ENCODE results near the gene CCNG2. TPM values are rescaled to one million over a fixed set of nuclear protein-coding genes. Genes with fewer than 3 reads are reported as not detected.

The CCNG2 gene
- total RNA-seq, 4 donors from 2014 or later, result 21.3 to 67.0 (median 28.7) TPM

- H3K4me3 ChIP-seq, result no peak overlapping the region
- TF ChIP-seq CTCF (IDR thresholded peaks at IDR 0.05), result no peak
- no peak for TF ChIP-seq POLR2A (IDR thresholded peaks at IDR 0.05)
- H3K36me3 ChIP-seq, result no peaks in the 10 kb centered on the region
- DNase-seq, result no peak
- intact Hi-C loops (cut with DNase I; ENCODE audit: low total_unique reads), result no loop called here
- H3K27ac ChIP-seq, result peak overlapping the region; percentile 63 to 64
- H3K9me3 ChIP-seq, result no peaks in the 10 kb centered on the region
- peaks cover 0 to 7% of the 10 kb centered on the region in 2 donors for H3K4me1 ChIP-seq
- no peaks in the 10 kb centered on the region for H3K27me3 ChIP-seq
These were observed 9.8 kb upstream of the CCNG2 start for GRCh38 chr4:77147079-77147782.

- intact Hi-C loops (cut with DNase I; ENCODE audit: low total_unique reads), result no loop called here
- H3K4me3 ChIP-seq, result no peak overlapping the region
- H3K36me3 ChIP-seq, result no peaks in the 10 kb centered on the region
- no peaks in the 10 kb centered on the region for H3K27me3 ChIP-seq
- H3K9me3 ChIP-seq, result no peaks in the 10 kb centered on the region
- no peak for DNase-seq
- H3K27ac ChIP-seq, result peak overlapping the region in 1 of 2 donors; percentile 64
- TF ChIP-seq CTCF (IDR thresholded peaks at IDR 0.05), result no peak
- no peak for TF ChIP-seq POLR2A (IDR thresholded peaks at IDR 0.05)
- H3K4me1 ChIP-seq, result peaks cover 0 to 7% of the 10 kb centered on the region in 2 donors
These were observed 8.9 kb upstream of the CCNG2 start for GRCh38 chr4:77148078-77148477.

DNA sequence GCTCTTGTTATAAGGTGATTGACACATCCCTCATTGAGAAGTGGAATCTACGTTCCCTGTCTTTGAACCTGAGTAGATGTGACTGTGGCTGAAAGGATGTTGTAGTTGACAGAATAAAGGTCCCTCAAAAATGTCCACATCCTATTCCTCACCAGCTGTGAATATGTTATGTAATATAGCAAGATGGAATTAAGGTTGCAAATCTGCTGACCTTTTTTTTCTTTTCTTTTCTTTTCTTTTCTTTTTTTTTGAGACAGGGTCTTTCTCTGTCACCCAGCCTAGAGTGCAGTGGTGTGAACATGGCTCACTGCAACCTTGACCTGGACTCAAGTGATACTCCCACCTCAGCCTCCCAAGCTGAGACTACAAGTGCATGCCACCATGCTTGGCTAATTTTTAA, 7.2 kb upstream of the CCNG2 start:
- no peaks in the 10 kb centered on the region for H3K36me3 ChIP-seq
- peaks cover 0 to 7% of the 10 kb centered on the region in 2 donors for H3K4me1 ChIP-seq
- no peaks in the 10 kb centered on the region for H3K9me3 ChIP-seq
- H3K4me3 ChIP-seq, result no peak overlapping the region
- intact Hi-C loops (cut with DNase I; ENCODE audit: low total_unique reads), result no loop called here
- TF ChIP-seq CTCF (IDR thresholded peaks at IDR 0.05) (no peak), POLR2A (IDR thresholded peaks at IDR 0.05) (no peak)
- DNase-seq, result no peak
- H3K27ac ChIP-seq, result no peak overlapping the region
- H3K27me3 ChIP-seq, result no peaks in the 10 kb centered on the region

DNA sequence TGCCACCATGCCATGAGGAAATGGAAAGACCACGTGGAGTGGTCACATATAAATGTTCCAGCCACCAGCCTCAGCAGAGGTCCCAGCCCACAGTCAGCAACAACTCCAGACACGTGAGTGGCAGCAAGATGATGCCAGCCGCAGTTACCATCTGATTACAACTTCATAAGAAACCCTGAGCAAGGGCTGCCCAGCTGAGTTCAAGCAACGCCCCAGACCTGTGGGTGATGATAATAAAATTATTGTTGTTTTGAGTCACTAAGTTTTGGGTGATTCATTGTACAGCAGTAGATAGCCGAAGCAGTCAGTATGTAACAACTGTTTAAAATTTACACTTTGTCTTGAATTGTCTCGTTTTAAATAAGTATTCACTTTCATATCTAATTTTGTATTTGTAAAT, 5.8 kb upstream of the CCNG2 start:
- DNase-seq, result no peak
- Histone ChIP-seq H3K9me3 (no peaks in the 10 kb centered on the region), H3K27me3 (no peaks in the 10 kb centered on the region), H3K4me1 (peaks cover 0 to 12% of the 10 kb centered on the region in 2 donors), H3K4me3 (no peak overlapping the region), H3K36me3 (no peaks in the 10 kb centered on the region), H3K27ac (no peak overlapping the region)
- TF ChIP-seq CTCF (IDR thresholded peaks at IDR 0.05), result no peak
- TF ChIP-seq POLR2A (IDR thresholded peaks at IDR 0.05), result no peak
- intact Hi-C loops (cut with DNase I; ENCODE audit: low total_unique reads), result no loop called here

GRCh38 chr4:77152421-77152820, 4.6 kb upstream of the CCNG2 start:
- Histone ChIP-seq H3K27ac (no peak overlapping the region), H3K9me3 (no peaks in the 10 kb centered on the region), H3K36me3 (no peaks in the 10 kb centered on the region), H3K4me1 (peaks cover 0 to 5% of the 10 kb centered on the region in 2 donors), H3K4me3 (no peak overlapping the region), H3K27me3 (no peaks in the 10 kb centered on the region)
- intact Hi-C loops (cut with DNase I; ENCODE audit: low total_unique reads), result no loop called here
- TF ChIP-seq POLR2A (IDR thresholded peaks at IDR 0.05), result no peak
- TF ChIP-seq CTCF (IDR thresholded peaks at IDR 0.05), result no peak
- DNase-seq, result no peak

Data from uterus (tissue), 4 donors.